Breast epithelium (tissue), 4 donors: Measurements from ENCODE around the gene PRR20G. TPM values are rescaled to one million over a fixed set of nuclear protein-coding genes. Genes with fewer than 3 reads are reported as not detected.
"Not testable (repeated sequence)": the region's sequence is repeated elsewhere in the genome, so short reads cannot be mapped to it uniquely, and the experiment has no call there.

ENCODE experiments used
- DNase-seq, 2 donors: peaks; one replicate each; pipeline ENCODE4 v3.0.0-alpha.2; 2019; ENCODE audit warnings: low spot score in 2 of 2
- H3K27ac ChIP-seq, 2 donors: fragments of 200-600 bp; sonication (generic) in 1 of 2; one replicate each; pipeline ENCODE4 v1.5.1; 2016 to 2019; ENCODE audit warnings: mild to moderate bottlenecking in 1 of 2
- H3K27me3 ChIP-seq, 2 donors: fragments of 200-600 bp; sonication (generic) in 1 of 2; one replicate each; pipeline versions ENCODE4 v1.5.1 to v1.6.0; 2017 to 2019; ENCODE audit warnings: control low read depth in 1 of 2, mild to moderate bottlenecking in 1 of 2
- H3K36me3 ChIP-seq: fragments of 200-600 bp; one replicate; pipeline ENCODE4 v1.5.1; 2019
- H3K4me1 ChIP-seq, 2 donors: fragments of 200-600 bp; sonication (generic); one replicate each; pipeline ENCODE4 v1.5.1; 2016 to 2019; ENCODE audit warnings: control low read depth in 1 of 2
- H3K4me3 ChIP-seq, 3 donors: fragments of 200-600 bp; sonication (generic); 1 replicate in 2 of 3; 2 replicates in 1 of 3; pipeline ENCODE4 v1.5.1; 2016 to 2019; ENCODE audit warnings: mild to moderate bottlenecking in 3 of 3, moderate library complexity in 2 of 3
- H3K9me3 ChIP-seq, 2 donors: fragments of 200-600 bp; sonication (generic) in 1 of 2; one replicate each; pipeline ENCODE4 v1.5.1; 2016 to 2019; ENCODE audit warnings: control low read depth in 1 of 2
- CTCF ChIP-seq, 3 donors: fragments of 450-650 bp; IDR thresholded peaks; one replicate each; pipeline ENCODE4 v1.5.1; 2016 to 2017; ENCODE audit warnings: antibody characterized with exemption in 3 of 3, mild to moderate bottlenecking in 3 of 3, moderate library complexity in 3 of 3
- POLR2A ChIP-seq: fragments of 450-650 bp; IDR thresholded peaks from one replicate; pipeline ENCODE4 v1.6.1; 2016; ENCODE audit warnings: antibody characterized with exemption, mild to moderate bottlenecking, moderate library complexity
- POLR2AphosphoS5 ChIP-seq, 3 donors: sonication (generic); formaldehyde crosslinking; IDR thresholded peaks; one replicate each; pipeline ENCODE4 v1.6.1; 2017; ENCODE audit warnings: antibody characterized with exemption in 3 of 3
- intact Hi-C: fragments of 100-400 bp; cut with DNase I; formaldehyde crosslinking; loops from one replicate; pipeline ENCODE4 v1.15.1; 2023; ENCODE audit warnings: low total_unique reads
- total RNA-seq, 3 donors: library from RNA; depleted of rRNA; stranded (reverse); fragments of >200 nt; gene quantifications; one replicate each; pipeline ENCODE4 v1.1.0, GENCODE V29; 2016

PRR20G gene
- total RNA-seq, 3 donors from 2014 or later = not detected

DNA sequence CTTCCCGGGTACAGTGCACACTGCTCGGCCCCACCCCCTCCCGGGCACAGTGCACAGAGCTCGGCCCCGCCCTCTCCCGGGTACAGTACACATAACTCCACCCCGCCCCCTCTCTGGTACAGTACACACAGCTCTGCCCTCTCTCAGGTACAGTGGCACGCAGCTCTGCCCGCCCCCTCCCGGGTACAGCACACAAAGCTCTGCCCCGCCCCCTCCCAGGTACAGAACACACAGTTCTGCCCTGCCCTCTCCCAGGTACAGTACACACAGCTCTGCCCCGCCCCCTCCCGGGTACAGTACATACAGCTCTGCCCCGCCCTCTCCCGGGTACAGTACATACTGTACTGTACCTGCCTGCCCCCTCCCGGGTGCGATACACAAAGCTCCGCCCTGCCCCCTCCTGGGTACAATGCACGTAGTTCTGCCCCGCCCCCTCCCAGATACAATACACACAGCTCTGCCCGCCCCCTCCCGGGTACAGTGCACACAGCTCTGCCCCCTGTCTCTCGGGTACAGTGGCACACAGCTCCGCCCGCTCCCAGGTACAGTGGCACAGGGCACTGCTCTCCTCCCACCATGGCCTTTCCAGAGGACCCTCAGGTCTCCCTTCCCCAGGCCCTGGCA is 16.4 kb upstream of the PRR20G start:
- H3K4me3 ChIP-seq = peak overlapping the region in 2 of 3 donors; percentile 32 to 44
- DNase-seq = peak in 1 of 2 donors; percentile 39
- no peaks in the 10 kb centered on the region for H3K36me3 ChIP-seq
- intact Hi-C loops = no loop called here
- no peak for TF ChIP-seq POLR2A
- TF ChIP-seq POLR2AphosphoS5 (IDR thresholded peaks at IDR 0.05) = no peak
- no peak for TF ChIP-seq CTCF (IDR thresholded peaks at IDR 0.05)
- H3K4me1 ChIP-seq = peaks cover 0 to 5% of the 10 kb centered on the region in 2 donors
- H3K27ac ChIP-seq = no peak overlapping the region
- H3K27me3 ChIP-seq = no peaks in the 10 kb centered on the region
- H3K9me3 ChIP-seq = no peaks in the 10 kb centered on the region

DNA sequence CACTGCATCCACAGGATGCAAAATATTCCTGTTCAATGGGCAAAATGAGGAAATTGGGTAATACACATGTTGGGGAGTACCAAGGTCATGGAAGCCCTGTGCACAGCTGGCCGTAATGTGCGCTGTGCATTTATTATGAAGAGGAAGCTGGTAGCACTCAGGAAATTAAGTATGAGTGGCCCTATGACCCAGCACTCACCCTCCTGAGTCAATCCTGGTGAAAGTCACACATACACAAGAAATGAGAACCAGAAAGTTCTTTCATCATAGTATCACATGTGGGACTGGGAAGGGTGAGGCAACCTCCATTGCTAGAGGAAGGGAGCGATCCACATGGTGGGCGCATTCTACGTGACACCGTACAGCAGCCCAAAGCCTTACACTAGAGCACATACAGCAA is 11.4 kb upstream of the PRR20G start:
- Histone ChIP-seq H3K4me3 (no peak overlapping the region), H3K9me3 (no peaks in the 10 kb centered on the region), H3K4me1 (peaks cover 0 to 5% of the 10 kb centered on the region in 2 donors), H3K36me3 (no peaks in the 10 kb centered on the region), H3K27ac (no peak overlapping the region), H3K27me3 (no peaks in the 10 kb centered on the region)
- no peak for DNase-seq
- TF ChIP-seq CTCF (IDR thresholded peaks at IDR 0.05) (no peak), POLR2A (no peak), POLR2AphosphoS5 (IDR thresholded peaks at IDR 0.05) (peak in 1 of 3 donors; percentile 16)
- intact Hi-C loops = no loop called here

GRCh38 chr3:127296959-127297358 is 9.1 kb upstream of the PRR20G start:
- H3K9me3 ChIP-seq = no peaks in the 10 kb centered on the region
- no peak overlapping the region for H3K4me3 ChIP-seq
- no peak for TF ChIP-seq CTCF (IDR thresholded peaks at IDR 0.05)
- TF ChIP-seq POLR2A = no peak
- TF ChIP-seq POLR2AphosphoS5 (IDR thresholded peaks at IDR 0.05) = no peak
- no peaks in the 10 kb centered on the region for H3K4me1 ChIP-seq
- no peak for DNase-seq
- no peak overlapping the region for H3K27ac ChIP-seq
- no peaks in the 10 kb centered on the region for H3K36me3 ChIP-seq
- no peaks in the 10 kb centered on the region for H3K27me3 ChIP-seq
- intact Hi-C loops = no loop called here

GRCh38 chr3:127296166-127296565 is 8.3 kb upstream of the PRR20G start:
- no peaks in the 10 kb centered on the region for H3K4me1 ChIP-seq
- no peaks in the 10 kb centered on the region for H3K27me3 ChIP-seq
- no peak for DNase-seq
- H3K27ac ChIP-seq = no peak overlapping the region
- intact Hi-C loops = no loop called here
- no peaks in the 10 kb centered on the region for H3K36me3 ChIP-seq
- H3K9me3 ChIP-seq = no peaks in the 10 kb centered on the region
- TF ChIP-seq CTCF (IDR thresholded peaks at IDR 0.05) (no peak), POLR2A (no peak), POLR2AphosphoS5 (IDR thresholded peaks at IDR 0.05) (no peak)
- no peak overlapping the region for H3K4me3 ChIP-seq

- intact Hi-C loops, H3K9me3 ChIP-seq, DNase-seq: not testable (repeated sequence)
Observed at GRCh38 chr3:127293650-127294049, 5.8 kb upstream of the PRR20G start.

GRCh38 chr3:127291611-127292010 is 3.8 kb upstream of the PRR20G start:
- Histone ChIP-seq H3K36me3 (no peaks in the 10 kb centered on the region), H3K4me1 (no peaks in the 10 kb centered on the region), H3K9me3 (peaks cover 0 to 5% of the 10 kb centered on the region in 2 donors), H3K27me3 (no peaks in the 10 kb centered on the region), H3K4me3 (no peak overlapping the region), H3K27ac (no peak overlapping the region)
- intact Hi-C loops = no loop called here
- DNase-seq = no peak
- TF ChIP-seq CTCF (IDR thresholded peaks at IDR 0.05) (no peak), POLR2AphosphoS5 (IDR thresholded peaks at IDR 0.05) (no peak), POLR2A (no peak)

More at GRCh38 chr3:127293650-127294049, 5.8 kb upstream of the PRR20G start:
- not testable (repeated sequence) for H3K4me1 ChIP-seq, H3K4me3 ChIP-seq, H3K36me3 ChIP-seq, H3K27me3 ChIP-seq, H3K27ac ChIP-seq
